Measurements from ENCODE around the gene GRM8.

The GRM8 gene

GRCh38 chr7:126403040-126403439, 849.7 kb downstream of the GRM8 start:
- no peak for DNase-seq

GRCh38 chr7:126401918-126402317, 850.8 kb downstream of the GRM8 start:
- DNase-seq: no peak

DNA sequence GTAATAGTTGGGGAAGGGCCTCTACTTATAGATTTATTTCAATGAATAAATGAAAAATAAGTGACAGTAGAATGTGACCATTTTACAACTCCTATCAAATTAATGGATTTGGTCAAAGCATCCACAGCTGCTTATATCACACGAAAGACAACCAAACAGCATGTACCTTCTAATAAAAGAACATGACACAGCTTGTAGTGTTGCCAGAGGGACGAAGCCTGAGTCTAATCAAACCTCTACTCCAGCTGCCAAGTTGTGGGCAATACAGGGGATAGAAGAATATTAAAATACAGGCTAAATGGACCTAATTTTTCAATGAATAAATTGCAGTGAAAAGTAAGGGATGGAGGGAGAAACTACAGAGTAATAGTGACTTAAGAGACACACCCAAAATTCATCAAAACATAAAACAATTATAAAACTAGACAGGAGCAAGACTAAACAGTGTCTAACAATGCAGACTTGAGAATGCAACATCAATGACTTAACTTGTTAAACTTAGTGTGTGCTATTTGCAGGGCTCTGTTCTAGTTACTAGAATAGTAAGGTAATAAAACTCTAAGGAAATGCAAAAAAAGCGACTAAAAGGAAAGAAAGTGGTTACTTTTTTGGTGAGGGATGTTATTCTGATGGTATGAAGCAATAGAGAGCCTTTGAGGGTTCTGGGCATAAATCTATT, 853.8 kb downstream of the GRM8 start:
- no peak for DNase-seq

- DNase-seq: no peak
Measured at GRCh38 chr7:126398285-126398684, 854.5 kb downstream of the GRM8 start.

DNA sequence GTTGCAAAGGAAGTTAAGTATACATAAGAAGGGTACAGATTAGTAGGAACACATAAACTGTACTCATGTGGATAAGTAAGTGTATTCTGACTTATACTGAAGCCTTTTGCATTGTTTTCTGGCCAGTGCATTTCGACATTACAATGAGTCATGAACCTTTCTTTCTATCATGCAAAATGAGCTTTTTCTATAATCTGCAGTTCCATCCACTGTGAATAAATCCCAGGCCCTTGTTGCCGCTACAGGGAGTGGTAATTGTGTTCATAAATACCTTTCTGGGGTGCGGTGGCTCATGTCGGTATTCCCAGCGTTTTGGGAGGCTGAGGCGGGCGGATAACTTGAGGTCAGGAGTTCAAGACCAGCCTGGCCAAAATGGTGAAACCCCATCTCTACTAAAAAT, 858.3 kb downstream of the GRM8 start:
- DNase-seq: no peak
